SK-N-SH (cell line): Measurements from ENCODE around the gene TFAP2A. TPM values are rescaled to one million over a fixed set of nuclear protein-coding genes. Genes with fewer than 3 reads are reported as not detected.
A peak's percentile ranks its signal among the peaks of the same experiment; 100 is the strongest.

Experiments
- CTCF ChIA-PET: fragments of 300-600, 350-600 bp; formaldehyde crosslinking; extraction: SDS; loops from one replicate; lab custom pipeline; 2021; lab: Yijun Ruan, JAX
- POLR2A ChIA-PET: fragments of 350-600 bp; sonication (Branson Sonifier 250); formaldehyde crosslinking; extraction: SDS; loops from one replicate; lab custom pipeline; 2020; ENCODE audit warnings: antibody characterized with exemption, inconsistent platforms; lab: Yijun Ruan, JAX
- DNase-seq: peaks from one replicate; pipeline ENCODE4 v3.0.0; 2012
- H2AFZ ChIP-seq: fragments of 200-600 bp; sonication (generic); 2 replicates; pipeline ENCODE4 v1.8.1; 2016; ENCODE audit warnings: antibody characterized with exemption, mild to moderate bottlenecking, low read depth
- H3F3A ChIP-seq: fragments of 200-600 bp; sonication (generic); replicated peaks from 2 replicates; pipeline ENCODE3; 2016; ENCODE audit warnings: antibody characterized with exemption, mild to moderate bottlenecking; ENCODE audit not compliant: insufficient read depth
- H3K27ac ChIP-seq, 2 experiments: fragments of 200-500 bp in 1 of 2; fragments of 200-600 bp in 1 of 2; sonication (Bioruptor generic) in 1 of 2; sonication (generic), shearing (Covaris generic) in 1 of 2; 2 replicates each; pipeline versions ENCODE4 v1.5.1 to v1.6.1; 2014 to 2016; ENCODE audit warnings: low read depth in 2 of 2, inconsistent platforms in 1 of 2, low read length in 1 of 2, mild to moderate bottlenecking in 1 of 2, mixed read lengths in 1 of 2
- H3K27me3 ChIP-seq: fragments of 200-600 bp; sonication (generic), shearing (Covaris generic); 2 replicates; pipeline ENCODE4 v1.6.1; 2016; ENCODE audit warnings: mixed run types; ENCODE audit not compliant: insufficient read depth
- H3K36me3 ChIP-seq, 2 experiments: fragments of 200-500 bp in 1 of 2; fragments of 200-600 bp in 1 of 2; sonication (Bioruptor generic) in 1 of 2; sonication (generic) in 1 of 2; replicated peaks in 1 of 2; 2 replicates each; pipeline versions ENCODE3 to v1.5.1; 2014 to 2016; ENCODE audit warnings: low read length in 1 of 2, mild to moderate bottlenecking in 1 of 2; ENCODE audit not compliant: insufficient read depth in 2 of 2, control insufficient read depth in 1 of 2
- H3K4me1 ChIP-seq, 2 experiments: fragments of 200-500 bp in 1 of 2; fragments of 200-600 bp in 1 of 2; sonication (Bioruptor generic) in 1 of 2; sonication (generic), shearing (Covaris generic) in 1 of 2; 2 replicates each; pipeline versions ENCODE4 v1.5.1 to v1.6.1; 2014 to 2016; ENCODE audit warnings: low read depth in 1 of 2, low read length in 1 of 2, mixed run types in 1 of 2; ENCODE audit not compliant: insufficient read depth in 2 of 2, control insufficient read depth in 1 of 2
- H3K4me2 ChIP-seq: fragments of 200-600 bp; sonication (generic), shearing (Covaris generic); 2 replicates; pipeline ENCODE4 v1.6.1; 2017; ENCODE audit warnings: mixed run types
- H3K4me3 ChIP-seq, 2 experiments: fragments of 200-500 bp in 1 of 2; fragments of 200-600 bp in 1 of 2; sonication (Bioruptor generic) in 1 of 2; sonication (generic), shearing (Covaris generic) in 1 of 2; 2 replicates each; pipeline versions ENCODE4 v1.5.1 to v1.8.1; 2014 to 2016; ENCODE audit warnings: low read depth in 2 of 2, inconsistent platforms in 1 of 2, low read length in 1 of 2, mild to moderate bottlenecking in 1 of 2, mixed read lengths in 1 of 2, moderate library complexity in 1 of 2
- H3K79me2 ChIP-seq: fragments of 200-600 bp; sonication (generic); 2 replicates; pipeline ENCODE4 v1.8.1; 2017; ENCODE audit warnings: mild to moderate bottlenecking; ENCODE audit not compliant: insufficient read depth
- H3K9ac ChIP-seq: fragments of 200-600 bp; sonication (generic); 2 replicates; pipeline ENCODE4 v1.6.1; 2017; ENCODE audit warnings: mixed run types
- H3K9me2 ChIP-seq: fragments of 200-600 bp; sonication (generic); 2 replicates; pipeline ENCODE4 v1.6.1; 2017; ENCODE audit warnings: mixed run types
- H3K9me3 ChIP-seq: fragments of 200-600 bp; sonication (generic); 2 replicates; pipeline ENCODE4 v1.6.1; 2017; ENCODE audit warnings: mixed run types, mild to moderate bottlenecking, moderate library complexity
- H4K20me1 ChIP-seq: fragments of 200-600 bp; sonication (generic); 2 replicates; pipeline ENCODE4 v1.6.1; 2017; ENCODE audit warnings: mild to moderate bottlenecking, mixed run types; ENCODE audit not compliant: insufficient read depth
- CTCF ChIP-seq: fragments of 200-600 bp; sonication (generic); IDR thresholded peaks from 2 replicates; pipeline ENCODE4 v1.6.1; 2017; ENCODE audit warnings: antibody characterized with exemption, mild to moderate bottlenecking, moderate library complexity
- MAX ChIP-seq: IDR thresholded peaks from 2 replicates; pipeline ENCODE4 v1.4.0; 2012; ENCODE audit warnings: low read depth
- MEF2A ChIP-seq: IDR thresholded peaks from 2 replicates; pipeline ENCODE4 v1.4.0; 2012; ENCODE audit warnings: low read depth, borderline replicate concordance
- NFIC ChIP-seq: IDR thresholded peaks from 2 replicates; pipeline ENCODE4 v1.4.0; 2012; ENCODE audit warnings: borderline replicate concordance
- RAD21 ChIP-seq: IDR thresholded peaks from 2 replicates; pipeline ENCODE4 v1.6.1; 2012; ENCODE audit warnings: mild to moderate bottlenecking, low read length
- RFX5 ChIP-seq: IDR thresholded peaks from 2 replicates; pipeline ENCODE4 v1.6.1; 2012; ENCODE audit warnings: mild to moderate bottlenecking, improper control_type of control experiment, low read length
- SIN3A ChIP-seq: IDR thresholded peaks from 2 replicates; pipeline ENCODE4 v1.6.1; 2012; ENCODE audit warnings: low read depth, mild to moderate bottlenecking, low read length, moderate library complexity, borderline replicate concordance
- SMC3 ChIP-seq: IDR thresholded peaks from 2 replicates; pipeline ENCODE4 v1.6.1; 2012; ENCODE audit warnings: low read depth, low read length, improper control_type of control experiment
- TCF12 ChIP-seq: IDR thresholded peaks from 2 replicates; pipeline ENCODE4 v1.4.0; 2012
- WGBS: methylation state at CpG from one replicate; pipeline ENCODE4 v1.1.6; 2017; ENCODE audit warnings: low lambda C conversion rate; 5-methylcytosine and 5-hydroxymethylcytosine counted together
- polyA plus RNA-seq, 3 experiments: library from polyadenylated mRNA; depleted of rRNA; stranded (reverse); fragments of >200 nt; gene quantifications; 2 replicates each; pipeline ENCODE4 v1.2.3, GENCODE V29; 2012
- TF ChIP-seq, protein P1 (sequence below): IDR thresholded peaks from 2 replicates; pipeline ENCODE4 v1.6.1; 2012; ENCODE audit warnings: mild to moderate bottlenecking, low read depth, low read length, moderate library complexity

The TFAP2A gene
- polyA plus RNA-seq, 1 of the 3 experiments (the other 2 are of a cell fraction) = 0.07 TPM

GRCh38 chr6:10429638-10430427 is 15.0 kb upstream of the TFAP2A start:
- H3K9ac ChIP-seq = no peak overlapping the region
- no peaks in the 10 kb centered on the region for H4K20me1 ChIP-seq
- peak; percentile 31 for DNase-seq
- H3K4me3 ChIP-seq = peak overlapping the region; percentile 16 to 38; a peak in 2 of 4 replicates
- H2AFZ ChIP-seq = peak overlapping the region; percentile 75
- no peaks in the 10 kb centered on the region for H3K9me2 ChIP-seq
- no peaks in the 10 kb centered on the region for H3K9me3 ChIP-seq
- POLR2A ChIA-PET = no interaction called here
- H3K27ac ChIP-seq = no peak overlapping the region
- CTCF ChIA-PET = interaction anchor here (0.7 to 3.3 kb wide), 15 partner anchors 9 to 1447 kb away, joined by 3 to 14 read pairs (median 5); no protein-coding TSS in a partner anchor
- WGBS = 9% methylated on average over 12 of the region's 12 CpGs
- H3K36me3 ChIP-seq = no peaks in the 10 kb centered on the region
- H3K4me1 ChIP-seq = no peaks in the 10 kb centered on the region; a peak in 2 of 4 replicates
- no peaks in the 10 kb centered on the region for H3K79me2 ChIP-seq
- H3F3A ChIP-seq = peaks cover 5% of the 10 kb centered on the region
- peaks cover 20% of the 10 kb centered on the region for H3K27me3 ChIP-seq
- peak overlapping the region; percentile 68 for H3K4me2 ChIP-seq
- TF ChIP-seq TCF12 = no peak
- no peak for TF ChIP-seq RFX5
- TF ChIP-seq SMC3 = peak; percentile 35; the same call in 1 of the 2 replicates
- TF ChIP-seq RAD21 = peak; percentile 73
- TF ChIP-seq NFIC = no peak
- TF ChIP-seq CTCF = peak; percentile 72
- no peak for TF ChIP-seq MEF2A

DNA sequence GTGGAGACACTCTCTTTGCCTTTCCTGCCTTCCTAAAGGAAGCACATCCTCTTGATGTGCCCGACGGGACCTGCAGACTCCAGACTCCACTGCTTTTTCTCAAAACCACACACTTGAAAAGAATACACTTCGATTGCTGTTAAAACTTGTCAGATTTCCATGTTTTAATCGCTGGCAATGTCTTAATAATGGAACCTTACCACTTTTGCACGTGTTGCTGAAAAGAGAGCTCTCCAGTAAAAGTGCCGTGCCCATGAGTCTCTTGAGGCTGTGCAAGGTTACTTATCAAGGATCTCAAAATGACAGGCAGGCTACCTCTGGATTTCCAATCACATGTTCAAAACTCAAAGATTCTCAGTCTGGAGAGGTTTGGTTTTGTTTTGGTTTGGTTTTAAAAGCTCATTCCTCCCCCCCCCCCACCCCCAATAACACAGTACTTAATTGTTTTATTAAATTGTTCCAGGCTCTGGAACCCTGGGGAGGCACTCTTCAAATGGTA is 12.0 kb upstream of the TFAP2A start:
- Histone ChIP-seq H3K27me3 (peaks cover 50% of the 10 kb centered on the region), H3K9me2 (no peaks in the 10 kb centered on the region), H3K9me3 (no peaks in the 10 kb centered on the region), H4K20me1 (no peaks in the 10 kb centered on the region), H3K79me2 (no peaks in the 10 kb centered on the region), H3K36me3 (no peaks in the 10 kb centered on the region), H3K27ac (no peak overlapping the region), H2AFZ (peak overlapping the region; percentile 88), H3K4me3 (peak overlapping the region; percentile 44 to 61), H3K4me1 (no peaks in the 10 kb centered on the region; a peak in 2 of 4 replicates), H3K9ac (no peak overlapping the region), H3K4me2 (peak overlapping the region; percentile 87), H3F3A (peaks cover 5% of the 10 kb centered on the region)
- 12% methylated on average over 6 of the region's 6 CpGs for WGBS
- no peak for DNase-seq
- TF ChIP-seq RFX5 (no peak), MEF2A (no peak), SIN3A (no peak), MAX (no peak), SMC3 (no peak), CTCF (no peak)
- TF ChIP-seq, protein P1, sequence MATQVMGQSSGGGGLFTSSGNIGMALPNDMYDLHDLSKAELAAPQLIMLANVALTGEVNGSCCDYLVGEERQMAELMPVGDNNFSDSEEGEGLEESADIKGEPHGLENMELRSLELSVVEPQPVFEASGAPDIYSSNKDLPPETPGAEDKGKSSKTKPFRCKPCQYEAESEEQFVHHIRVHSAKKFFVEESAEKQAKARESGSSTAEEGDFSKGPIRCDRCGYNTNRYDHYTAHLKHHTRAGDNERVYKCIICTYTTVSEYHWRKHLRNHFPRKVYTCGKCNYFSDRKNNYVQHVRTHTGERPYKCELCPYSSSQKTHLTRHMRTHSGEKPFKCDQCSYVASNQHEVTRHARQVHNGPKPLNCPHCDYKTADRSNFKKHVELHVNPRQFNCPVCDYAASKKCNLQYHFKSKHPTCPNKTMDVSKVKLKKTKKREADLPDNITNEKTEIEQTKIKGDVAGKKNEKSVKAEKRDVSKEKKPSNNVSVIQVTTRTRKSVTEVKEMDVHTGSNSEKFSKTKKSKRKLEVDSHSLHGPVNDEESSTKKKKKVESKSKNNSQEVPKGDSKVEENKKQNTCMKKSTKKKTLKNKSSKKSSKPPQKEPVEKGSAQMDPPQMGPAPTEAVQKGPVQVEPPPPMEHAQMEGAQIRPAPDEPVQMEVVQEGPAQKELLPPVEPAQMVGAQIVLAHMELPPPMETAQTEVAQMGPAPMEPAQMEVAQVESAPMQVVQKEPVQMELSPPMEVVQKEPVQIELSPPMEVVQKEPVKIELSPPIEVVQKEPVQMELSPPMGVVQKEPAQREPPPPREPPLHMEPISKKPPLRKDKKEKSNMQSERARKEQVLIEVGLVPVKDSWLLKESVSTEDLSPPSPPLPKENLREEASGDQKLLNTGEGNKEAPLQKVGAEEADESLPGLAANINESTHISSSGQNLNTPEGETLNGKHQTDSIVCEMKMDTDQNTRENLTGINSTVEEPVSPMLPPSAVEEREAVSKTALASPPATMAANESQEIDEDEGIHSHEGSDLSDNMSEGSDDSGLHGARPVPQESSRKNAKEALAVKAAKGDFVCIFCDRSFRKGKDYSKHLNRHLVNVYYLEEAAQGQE = no peak
- POLR2A ChIA-PET = no interaction called here
- CTCF ChIA-PET = interaction anchor here (0.6 to 3.3 kb wide), 3 partner anchors 9 to 332 kb away, joined by 3 to 14 read pairs (median 4); no protein-coding TSS in a partner anchor
